CD14-positive monocyte (primary cell): ENCODE data around the gene CNPPD1. TPM values are rescaled to one million over a fixed set of nuclear protein-coding genes. Genes with fewer than 3 reads are reported as not detected.

Source experiments
- DNase-seq, 3 donors: peaks; one replicate each; pipeline ENCODE4 v3.0.0-alpha.2; 2011 to 2022
- H2AFZ ChIP-seq: 2 replicates; pipeline ENCODE4 v1.6.0; 2012; ENCODE audit warnings: mild to moderate bottlenecking, low read depth, low read length, inconsistent platforms; ENCODE audit not compliant: insufficient read depth, poor library complexity, severe bottlenecking
- H3K27ac ChIP-seq, 2 donors: 1 replicate in 1 of 2; 2 replicates in 1 of 2; pipeline ENCODE4 v1.5.1; 2012 to 2013; ENCODE audit warnings: low read length in 2 of 2, control low read depth in 1 of 2, inconsistent platforms in 1 of 2, low read depth in 1 of 2, mild to moderate bottlenecking in 1 of 2
- H3K27me3 ChIP-seq, 2 donors: one replicate each; pipeline versions ENCODE4 v1.6.0 to v1.6.1; 2011 to 2013; ENCODE audit warnings: low read length in 2 of 2; ENCODE audit not compliant: control insufficient read depth in 2 of 2, insufficient read depth in 2 of 2
- H3K36me3 ChIP-seq, 2 donors: replicated peaks in 1 of 2; 1 replicate in 1 of 2; 2 replicates in 1 of 2; pipeline versions ENCODE4 v1.5.1 to v1.6.1; 2012 to 2013; ENCODE audit warnings: low read length in 2 of 2, control low read depth in 1 of 2, inconsistent platforms in 1 of 2, mild to moderate bottlenecking in 1 of 2; ENCODE audit not compliant: insufficient read depth in 2 of 2, control insufficient read depth in 1 of 2
- H3K4me1 ChIP-seq, 2 donors: 1 replicate in 1 of 2; 2 replicates in 1 of 2; pipeline versions ENCODE4 v1.5.1 to v1.6.1; 2012 to 2013; ENCODE audit warnings: low read length in 2 of 2, control low read depth in 1 of 2, inconsistent platforms in 1 of 2, mild to moderate bottlenecking in 1 of 2, moderate library complexity in 1 of 2; ENCODE audit not compliant: insufficient read depth in 2 of 2, control insufficient read depth in 1 of 2
- H3K4me2 ChIP-seq: replicated peaks from 2 replicates; pipeline ENCODE3; 2012; ENCODE audit warnings: low read length, moderate library complexity, mild to moderate bottlenecking; ENCODE audit not compliant: poor library complexity, severe bottlenecking; ENCODE audit errors: extremely low read depth
- H3K4me3 ChIP-seq, 3 experiments: fragments of 200-600 bp in 1 of 3; sonication (generic) in 1 of 3; replicated peaks in 1 of 3; 1 replicate in 2 of 3; 2 replicates in 1 of 3; pipeline ENCODE4 v1.5.1; 2011 to 2013; ENCODE audit warnings: low read length in 3 of 3, mild to moderate bottlenecking in 3 of 3, control low read depth in 2 of 3, low read depth in 2 of 3, inconsistent platforms in 1 of 3, moderate library complexity in 1 of 3
- H3K79me2 ChIP-seq: 2 replicates; pipeline ENCODE4 v1.6.0; 2012; ENCODE audit warnings: mild to moderate bottlenecking, control low read depth, inconsistent platforms, low read length, moderate library complexity; ENCODE audit not compliant: insufficient read depth
- H3K9ac ChIP-seq: 2 replicates; pipeline ENCODE4 v1.6.0; 2017; ENCODE audit warnings: low read length, mild to moderate bottlenecking; ENCODE audit not compliant: insufficient read depth, poor library complexity, severe bottlenecking
- H3K9me3 ChIP-seq, 2 donors: replicated peaks in 1 of 2; 1 replicate in 1 of 2; 2 replicates in 1 of 2; pipeline versions ENCODE4 v1.5.1 to v1.6.1; 2012 to 2013; ENCODE audit warnings: low read length in 2 of 2, control low read depth in 1 of 2; ENCODE audit not compliant: control insufficient read depth in 1 of 2, insufficient read depth in 1 of 2
- H4K20me1 ChIP-seq: 2 replicates; pipeline ENCODE4 v1.6.0; 2012; ENCODE audit warnings: mild to moderate bottlenecking, low read length, control low read depth, moderate library complexity; ENCODE audit not compliant: insufficient read depth
- H3K27ac Mint-ChIP-seq, 7 donors: one replicate each; pipeline ENCODE4 v1.8.0; 2020; ENCODE audit warnings: mild to moderate bottlenecking in 7 of 7, mixed read lengths in 7 of 7, moderate library complexity in 6 of 7, inconsistent platforms in 2 of 7
- H3K27me3 Mint-ChIP-seq, 3 donors: one replicate each; pipeline ENCODE4 v1.8.0; 2021 to 2022; ENCODE audit warnings: low read depth in 3 of 3, mild to moderate bottlenecking in 3 of 3, mixed read lengths in 3 of 3, moderate library complexity in 3 of 3, inconsistent platforms in 1 of 3
- H3K36me3 Mint-ChIP-seq, 2 donors: one replicate each; pipeline ENCODE4 v1.8.0; 2020; ENCODE audit warnings: mixed read lengths in 2 of 2, inconsistent platforms in 1 of 2, mild to moderate bottlenecking in 1 of 2
- H3K4me1 Mint-ChIP-seq: one replicate; pipeline ENCODE4 v1.8.0; 2020; ENCODE audit warnings: mild to moderate bottlenecking, mixed read lengths
- H3K4me3 Mint-ChIP-seq, 2 donors: one replicate each; pipeline ENCODE4 v1.8.0; 2020; ENCODE audit warnings: mild to moderate bottlenecking in 2 of 2, mixed read lengths in 2 of 2, moderate library complexity in 1 of 2
- H3K9me3 Mint-ChIP-seq, 7 donors: one replicate each; pipeline ENCODE4 v1.8.0; 2020 to 2022; ENCODE audit warnings: mixed read lengths in 7 of 7, mild to moderate bottlenecking in 6 of 7, moderate library complexity in 6 of 7, inconsistent platforms in 2 of 7
- CTCF ChIP-seq: fragments of 200-600 bp; IDR thresholded peaks from one replicate; pipeline ENCODE4 v1.8.0; 2022; ENCODE audit warnings: antibody characterized with exemption, mild to moderate bottlenecking
- WGBS: methylation state at CpG from one replicate; pipeline ENCODE4 v1.1.5; 2013; ENCODE audit warnings: missing lambda C conversion rate; ENCODE audit not compliant: insufficient coverage; 5-methylcytosine and 5-hydroxymethylcytosine counted together
- intact Hi-C, 2 donors: fragments of 100-400 bp; cut with micrococcal nuclease; formaldehyde crosslinking; loops; one replicate each; pipeline versions ENCODE4 v1.15.0 to v1.15.1; 2023
- polyA plus RNA-seq, 3 donors: library from polyadenylated mRNA; depleted of rRNA in 1 of 3; unstranded in 2 of 3; stranded (reverse) in 1 of 3; fragments of 300-500 nt in 2 of 3; fragments of >200 nt in 1 of 3; fragmentation: Illumina TruSeq in 2 of 3; gene quantifications; 1 replicate in 2 of 3; 2 replicates in 1 of 3; pipeline ENCODE4 v1.2.3, GENCODE V29; 2012 to 2021

The CNPPD1 gene
- polyA plus RNA-seq, 3 donors: 68.8 to 109 (median 71.3) TPM

GRCh38 chr2:219168932-219169331 is 7.8 kb downstream of the CNPPD1 start:
- Mint-ChIP-seq H3K27me3 (peaks cover 0 to 9% (median 2%) of the 10 kb centered on the region in 3 donors), H3K27ac (no peak overlapping the region), H3K36me3 (peaks cover 36 to 46% of the 10 kb centered on the region in 2 donors), H3K9me3 (no peaks in the 10 kb centered on the region), H3K4me3 (no peak overlapping the region), H3K4me1 (peaks cover 19% of the 10 kb centered on the region)
- peaks cover 2% of the 10 kb centered on the region for H3K79me2 ChIP-seq
- H3K4me2 ChIP-seq: no peak overlapping the region
- H3K9ac ChIP-seq: no peak overlapping the region
- H3K27ac ChIP-seq: no peak overlapping the region
- H3K4me3 ChIP-seq: no peak overlapping the region
- H4K20me1 ChIP-seq: peaks cover 32% of the 10 kb centered on the region
- H3K4me1 ChIP-seq: no peaks in the 10 kb centered on the region
- DNase-seq: no peak
- no peaks in the 10 kb centered on the region for H3K9me3 ChIP-seq
- intact Hi-C loops: loop anchor here in 1 of 2 donors (10.0 kb wide), 1 partner anchor 326 kb away; the partner anchor contains the start of gene GMPPA
- H3K27me3 ChIP-seq: no peaks in the 10 kb centered on the region
- no peak overlapping the region for H2AFZ ChIP-seq
- H3K36me3 ChIP-seq: peaks cover 22 to 29% of the 10 kb centered on the region in 2 donors
- TF ChIP-seq CTCF: no peak

GRCh38 chr2:219168526-219168925 is 8.2 kb downstream of the CNPPD1 start:
- H3K4me3 ChIP-seq: no peak overlapping the region
- intact Hi-C loops: loop anchor here in 1 of 2 donors (10.0 kb wide), 1 partner anchor 326 kb away; the partner anchor contains the start of gene GMPPA
- no peaks in the 10 kb centered on the region for H3K79me2 ChIP-seq
- DNase-seq: no peak
- peaks cover 18 to 25% of the 10 kb centered on the region in 2 donors for H3K36me3 ChIP-seq
- Mint-ChIP-seq H3K27ac (no peak overlapping the region), H3K4me3 (no peak overlapping the region), H3K4me1 (peaks cover 18% of the 10 kb centered on the region), H3K36me3 (peaks cover 34 to 42% of the 10 kb centered on the region in 2 donors), H3K9me3 (no peaks in the 10 kb centered on the region), H3K27me3 (peaks cover 0 to 9% (median 2%) of the 10 kb centered on the region in 3 donors)
- H3K9ac ChIP-seq: no peak overlapping the region
- no peak overlapping the region for H3K4me2 ChIP-seq
- H2AFZ ChIP-seq: no peak overlapping the region
- no peaks in the 10 kb centered on the region for H3K9me3 ChIP-seq
- WGBS: 0% methylated on average over 2 of the region's 6 CpGs
- no peak for TF ChIP-seq CTCF
- no peak overlapping the region for H3K27ac ChIP-seq
- H3K27me3 ChIP-seq: no peaks in the 10 kb centered on the region
- H4K20me1 ChIP-seq: peaks cover 28% of the 10 kb centered on the region
- H3K4me1 ChIP-seq: no peaks in the 10 kb centered on the region
